ENCODE measurements around the gene RASGEF1C.

GRCh38 chr5:180172447-180173197 lies 36.4 kb downstream of the RASGEF1C start:
- no peak for TF ChIP-seq CTCF (IDR thresholded peaks at IDR 0.05)
- no peak for TF ChIP-seq POLR2A (IDR thresholded peaks at IDR 0.05)

Measured in lower leg skin (tissue), 3 donors.